GM19324 (cell line): Measurements from ENCODE around the gene ARHGAP15.

Experiments
- ATAC-seq: cut with Tn5 transposase; IDR thresholded peaks from one replicate; pipeline ENCODE4 v1.9.1; 2021; ENCODE audit warnings: mild to moderate bottlenecking, moderate library complexity; ENCODE audit not compliant: unreplicated experiment, low FRiP score

The ARHGAP15 gene

DNA sequence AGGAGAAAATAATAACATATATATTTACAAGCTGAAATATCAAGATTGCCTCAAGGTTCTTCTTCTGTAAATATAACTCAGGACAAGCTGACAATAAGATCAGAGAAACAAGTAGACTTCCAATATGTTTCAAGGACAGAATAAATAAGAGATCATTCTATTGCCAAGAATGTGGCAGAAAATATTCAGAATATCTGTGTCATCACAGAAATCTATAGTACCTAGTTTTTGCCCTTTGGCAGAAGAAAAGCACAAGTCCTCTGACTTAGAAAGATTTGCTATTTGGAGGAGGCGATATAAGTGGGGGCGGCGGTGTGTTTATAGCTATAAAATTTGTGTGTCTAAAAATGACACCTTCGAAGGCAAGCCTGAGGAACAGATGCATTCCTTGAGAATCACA lies 34.3 kb downstream of the ARHGAP15 start:
- ATAC-seq, result no peak

DNA sequence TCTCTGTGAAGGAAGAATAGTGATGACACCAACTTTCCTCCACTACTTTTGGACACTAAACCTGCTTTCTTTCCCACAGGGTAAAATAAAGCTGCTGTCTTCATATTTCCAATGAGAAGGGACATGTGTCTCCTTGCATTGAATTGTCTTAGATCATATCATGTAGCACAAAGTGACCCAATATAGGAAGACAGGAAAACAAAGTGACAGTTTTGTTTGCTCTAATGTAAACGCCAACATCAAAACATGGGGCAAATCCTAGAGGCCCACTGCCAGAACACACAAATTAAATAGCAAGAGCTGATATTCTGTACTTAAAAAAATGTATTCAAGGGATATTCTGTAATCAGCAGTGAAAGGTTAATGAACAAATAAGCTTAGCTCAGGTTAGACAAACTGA lies 36.1 kb downstream of the ARHGAP15 start:
- no peak for ATAC-seq

DNA sequence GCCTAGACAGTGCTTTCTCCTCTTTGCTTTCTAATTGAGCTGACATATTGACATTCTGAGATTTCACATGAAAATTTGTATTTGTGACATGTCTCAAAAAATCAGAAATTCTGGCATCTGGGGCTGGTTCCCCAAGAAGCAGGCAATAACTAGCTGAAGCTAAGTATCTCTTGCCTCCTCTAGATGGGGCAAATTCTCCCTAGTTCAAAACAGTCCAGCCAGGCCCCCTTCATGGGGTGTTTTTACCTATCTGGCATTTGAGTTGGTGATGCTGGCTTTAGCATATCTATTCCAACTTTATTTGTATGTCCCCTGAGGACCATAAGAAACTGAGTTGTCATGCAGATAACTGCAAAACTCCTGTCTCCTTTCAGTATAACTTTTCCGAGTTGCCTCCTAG lies 39.9 kb downstream of the ARHGAP15 start:
- ATAC-seq, result no peak

DNA sequence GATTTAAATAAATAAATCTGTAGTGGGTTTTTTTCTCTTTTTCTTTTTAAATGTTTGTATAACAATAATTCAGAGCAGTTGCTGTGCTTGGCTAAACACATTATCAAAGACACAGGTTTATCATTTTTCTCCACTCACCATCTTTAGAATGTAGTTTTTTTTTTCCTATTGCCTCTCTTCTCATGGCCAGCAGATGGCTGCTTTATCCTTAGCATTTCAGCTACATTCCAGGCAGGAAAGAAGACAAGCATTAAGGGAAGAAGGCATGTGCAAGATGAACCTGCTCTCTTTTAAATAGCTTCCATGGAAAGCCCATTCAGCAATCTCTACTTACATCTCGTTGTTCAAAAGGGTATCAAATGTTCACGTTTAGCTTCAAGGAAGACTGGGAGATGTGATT lies 42.6 kb downstream of the ARHGAP15 start:
- ATAC-seq, result no peak

DNA sequence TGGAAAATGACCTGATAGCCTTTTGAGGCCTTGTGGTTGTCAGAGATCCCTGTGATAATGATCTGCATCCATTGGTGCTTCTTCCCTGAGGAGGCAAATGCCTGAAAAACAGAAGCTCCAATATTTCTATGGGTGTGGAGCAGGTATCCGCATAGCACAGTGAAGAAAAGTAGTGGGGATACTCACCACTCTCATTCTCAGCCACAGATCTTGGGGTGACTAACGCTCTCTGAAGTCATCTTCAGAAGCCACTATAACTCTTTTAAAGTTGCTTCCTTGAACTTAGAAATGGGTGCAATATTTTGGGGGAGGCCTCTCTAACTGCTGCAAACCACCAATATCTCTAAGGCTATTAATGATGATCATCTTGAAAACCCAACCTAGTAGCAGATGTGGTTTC lies 46.2 kb downstream of the ARHGAP15 start:
- ATAC-seq, result no peak

DNA sequence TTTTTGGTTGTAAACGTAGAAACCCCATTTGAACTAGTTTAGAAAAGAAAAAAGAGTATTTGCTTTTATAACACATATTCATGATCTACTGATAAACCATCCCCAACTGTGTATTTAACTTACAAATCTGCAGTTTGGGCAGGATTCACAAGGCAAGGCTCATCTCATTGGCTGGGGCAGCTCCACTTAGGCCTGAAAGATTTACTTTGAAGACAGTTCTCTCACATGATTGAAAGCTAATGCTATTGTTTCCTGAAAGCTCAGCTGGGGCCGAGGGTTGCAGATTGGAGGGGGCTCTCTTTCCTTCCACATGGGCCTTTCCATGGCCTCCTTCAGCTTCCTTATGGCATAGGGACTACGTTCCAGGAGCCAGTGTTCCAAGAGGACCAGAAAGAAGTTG lies 47.4 kb downstream of the ARHGAP15 start:
- ATAC-seq, result peak; percentile 37

DNA sequence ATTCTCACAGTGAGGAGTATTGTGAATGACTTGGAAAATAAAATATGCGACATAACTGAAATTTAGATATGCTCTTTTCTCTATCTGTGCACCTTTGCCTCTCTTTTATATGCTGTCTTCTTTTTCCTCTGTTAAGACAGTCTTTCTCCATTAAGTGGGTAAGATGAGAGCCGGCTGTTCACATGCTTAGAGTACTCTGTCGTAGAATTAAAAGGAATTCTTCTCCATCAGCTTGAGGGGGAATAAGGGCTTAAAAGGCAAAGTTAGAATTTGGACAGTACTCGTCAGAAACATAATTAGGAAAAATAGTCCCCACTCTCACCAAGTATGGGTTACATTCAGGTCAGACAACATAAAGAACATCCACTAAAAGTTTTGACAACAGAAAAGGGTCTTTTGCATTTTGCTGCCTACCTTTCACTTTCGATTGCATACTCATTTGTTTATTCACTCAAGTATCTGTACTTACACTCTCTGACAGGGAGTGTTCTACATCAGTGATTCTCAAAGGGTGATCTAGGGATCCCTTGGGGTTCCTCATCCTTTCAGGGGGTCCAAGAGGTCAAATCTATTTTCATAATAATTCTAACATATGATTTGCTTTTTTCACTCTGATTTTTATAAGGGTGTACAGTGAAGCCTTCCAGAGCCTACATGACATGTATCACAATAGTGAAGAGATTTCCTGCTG lies 48.0 kb downstream of the ARHGAP15 start:
- peak; percentile 97 for ATAC-seq

DNA sequence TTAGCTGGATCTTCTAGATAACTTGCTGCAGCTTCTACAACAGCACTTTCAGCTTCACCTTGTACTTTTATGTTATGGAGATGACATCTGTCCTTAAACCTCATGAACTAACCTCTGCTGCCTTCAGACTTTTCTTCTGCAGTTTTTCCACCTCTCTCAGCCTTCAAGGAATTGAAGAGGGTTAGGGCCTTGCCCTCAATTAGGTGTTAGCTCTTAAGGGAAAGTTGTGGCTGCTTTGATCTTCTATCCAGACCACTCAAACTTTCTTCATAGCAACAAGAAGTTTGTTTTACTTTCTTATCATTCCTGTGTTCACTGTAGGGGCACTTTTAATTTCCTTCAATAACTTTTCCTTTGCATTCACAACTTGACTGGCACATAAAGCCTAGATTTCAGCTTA lies 52.3 kb downstream of the ARHGAP15 start:
- no peak for ATAC-seq

DNA sequence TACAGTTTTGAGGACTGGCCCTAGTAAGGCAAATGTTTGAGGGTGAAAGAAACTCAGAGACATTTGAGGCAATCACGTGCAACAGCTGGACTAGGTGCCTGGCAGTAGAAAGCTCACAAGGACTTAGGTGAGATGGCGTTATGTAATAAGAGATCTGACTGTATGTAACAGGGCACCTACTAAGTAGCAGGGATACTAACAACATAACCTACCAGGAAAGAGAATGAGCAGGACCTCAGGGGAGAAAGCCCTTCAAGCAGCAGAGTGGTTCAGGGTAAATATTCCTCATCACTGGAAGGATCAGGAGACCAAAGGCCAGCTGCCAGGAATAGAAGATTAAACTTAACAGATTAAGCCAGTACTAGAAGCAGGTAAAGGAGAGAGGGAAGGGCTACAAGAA lies 53.4 kb downstream of the ARHGAP15 start:
- no peak for ATAC-seq

DNA sequence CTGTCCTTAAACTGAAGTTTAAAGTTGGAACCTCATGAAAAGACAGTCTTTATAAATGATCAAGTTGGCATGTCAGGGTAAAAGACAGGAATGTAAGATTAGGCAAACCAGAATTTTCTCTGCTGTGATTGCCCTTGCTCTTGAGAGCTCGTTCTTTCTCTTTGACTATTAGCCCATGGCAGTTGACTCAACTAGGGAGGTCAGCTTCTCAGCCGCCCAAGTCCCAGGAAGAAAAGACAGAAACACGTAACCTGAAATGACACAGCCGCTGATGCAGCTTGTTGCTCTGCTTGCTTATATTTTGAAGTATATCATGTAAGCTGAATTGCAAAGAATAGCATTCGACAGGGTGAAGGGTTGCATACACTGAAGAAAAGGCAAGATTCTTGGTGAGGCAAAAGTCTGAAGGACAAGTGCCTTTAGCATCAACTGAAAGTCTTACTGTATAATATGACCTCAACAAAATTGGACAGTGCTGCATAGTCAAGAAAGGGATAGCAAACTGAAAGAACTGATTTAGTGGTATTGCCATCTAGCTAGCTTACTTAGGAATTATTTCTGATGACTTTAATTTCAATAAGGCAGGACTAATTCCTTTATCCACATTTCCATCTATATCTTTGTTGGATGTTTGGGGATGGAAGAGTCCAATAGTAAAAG lies 54.7 kb downstream of the ARHGAP15 start:
- ATAC-seq, result no peak

DNA sequence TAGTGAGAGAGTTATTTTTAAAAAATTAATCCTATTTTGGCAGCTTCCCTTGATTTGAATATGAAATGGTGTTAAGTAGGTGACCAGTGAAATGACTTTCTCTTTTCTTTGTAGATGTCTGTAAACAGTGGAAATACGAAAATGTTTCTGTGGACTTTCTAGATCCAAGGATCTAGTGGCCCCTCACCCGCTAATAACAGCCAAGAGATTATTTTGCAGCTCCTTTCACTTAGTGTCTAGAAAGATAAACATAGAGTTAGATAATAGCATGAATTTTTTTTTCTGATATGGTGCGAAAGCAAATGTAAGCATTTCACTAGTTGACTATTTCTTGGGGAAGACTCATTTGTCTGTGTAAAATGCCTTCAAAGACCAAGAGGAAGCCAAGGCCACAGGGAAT lies 57.7 kb downstream of the ARHGAP15 start:
- no peak for ATAC-seq

DNA sequence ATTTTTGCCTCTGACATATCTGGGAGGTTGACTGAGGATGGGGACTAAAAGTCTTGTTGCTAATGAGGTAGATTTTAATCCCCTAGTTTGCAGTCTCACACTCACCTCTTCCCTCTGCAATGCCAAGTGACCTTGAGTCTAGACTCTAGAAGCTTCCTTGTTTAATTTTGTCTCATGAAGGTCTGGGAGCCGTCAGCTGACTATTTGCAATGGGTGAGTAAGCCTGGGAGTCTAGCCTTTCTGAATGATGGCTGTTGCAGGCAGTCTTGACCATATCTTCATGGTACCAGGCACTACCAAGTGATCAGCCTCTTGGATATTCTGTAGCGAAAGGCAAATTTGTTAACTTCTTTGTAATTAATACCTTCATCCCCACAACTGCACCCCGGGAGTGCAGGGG lies 61.2 kb downstream of the ARHGAP15 start:
- ATAC-seq, result no peak

DNA sequence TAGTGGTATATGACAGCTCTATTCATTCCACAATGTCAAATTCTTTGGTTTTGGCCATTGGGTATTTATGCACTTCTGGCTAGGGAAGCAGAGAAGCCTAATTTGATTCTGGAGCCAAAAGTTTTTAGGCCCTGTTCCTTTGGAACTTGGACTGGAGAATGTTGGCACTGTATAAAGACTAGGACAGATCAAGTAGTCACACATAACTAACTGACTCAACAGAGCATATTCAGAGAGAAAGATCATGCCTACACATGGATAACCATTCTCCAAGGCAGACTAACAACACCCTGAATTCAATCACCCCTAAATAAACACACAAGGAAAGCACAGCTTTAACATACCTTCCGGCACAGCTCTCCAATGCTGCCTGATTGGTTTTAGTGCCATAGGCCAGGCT lies 62.9 kb downstream of the ARHGAP15 start:
- no peak for ATAC-seq

DNA sequence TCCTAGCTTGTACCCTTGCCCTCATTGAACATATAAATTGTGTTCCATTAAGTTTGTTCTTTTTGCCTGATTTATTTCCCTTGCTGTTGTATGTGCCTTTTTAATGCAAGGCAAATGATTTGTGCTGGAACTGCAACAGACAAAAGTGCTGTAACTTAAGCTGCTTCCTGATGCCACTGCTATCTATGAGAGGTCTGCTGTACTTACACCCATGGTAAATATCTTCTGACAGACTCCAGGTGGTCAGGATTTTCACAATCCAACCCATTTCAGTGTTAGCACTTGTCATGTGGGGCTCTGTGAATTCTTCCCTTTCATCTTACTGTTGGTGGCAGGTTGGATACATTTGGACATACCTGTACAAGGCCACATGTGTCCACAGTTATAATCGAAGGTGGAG lies 63.5 kb downstream of the ARHGAP15 start:
- ATAC-seq, result no peak

DNA sequence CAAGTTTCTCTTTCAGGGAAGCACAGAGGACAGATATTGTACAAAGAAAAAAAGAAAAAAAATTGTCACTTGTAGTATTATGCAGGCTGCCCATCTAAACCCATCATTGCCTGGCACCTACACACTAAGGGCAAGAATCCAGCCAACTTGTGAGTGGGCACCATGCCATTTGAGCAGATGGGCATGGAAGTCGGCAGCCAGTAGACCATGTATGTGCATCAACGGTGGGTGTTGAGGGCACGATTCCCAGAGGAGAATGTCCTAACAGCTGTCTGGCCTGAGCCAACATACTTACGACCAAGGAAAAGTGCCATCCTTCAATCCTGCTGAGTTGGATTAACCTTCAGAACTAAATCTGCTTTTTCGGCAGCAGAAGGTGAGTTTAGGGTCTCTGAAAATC lies 63.9 kb downstream of the ARHGAP15 start:
- ATAC-seq, result no peak

DNA sequence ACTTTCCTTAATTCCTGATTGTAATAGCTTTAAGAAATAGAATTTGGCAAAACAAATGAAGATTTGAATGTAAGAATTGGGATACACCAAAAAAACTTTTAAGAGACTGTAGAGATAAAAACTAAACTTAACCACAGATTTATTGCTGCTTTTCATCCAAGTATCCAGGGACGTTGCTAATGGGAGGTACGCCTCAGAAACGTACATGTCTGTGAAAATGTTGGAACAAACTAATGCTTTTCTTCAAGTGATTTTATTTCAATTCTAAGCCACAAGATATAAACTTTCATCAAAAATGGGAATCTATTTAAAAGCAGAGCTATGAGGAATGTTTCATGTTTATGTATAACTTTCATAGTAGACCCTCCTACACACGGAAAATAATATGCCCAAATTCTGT lies 66.3 kb downstream of the ARHGAP15 start:
- no peak for ATAC-seq

DNA sequence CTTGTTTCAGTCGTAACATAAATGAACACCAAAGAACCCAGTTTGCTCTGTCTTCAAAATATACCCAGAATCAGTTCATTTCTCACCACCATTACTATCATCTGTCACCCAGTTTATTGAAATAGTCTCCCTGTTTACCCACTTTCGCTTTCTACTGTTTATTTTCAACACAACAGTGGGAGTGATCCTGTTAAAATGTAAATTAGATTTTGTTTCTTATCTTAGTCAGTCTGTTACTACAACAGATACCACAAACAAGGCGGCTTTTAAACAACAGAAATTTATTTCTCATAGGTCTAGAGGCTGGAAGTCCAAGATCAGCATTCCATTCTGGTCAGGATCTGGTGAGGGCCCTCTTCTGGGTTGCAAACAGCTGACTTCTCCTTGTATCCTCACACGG lies 74.8 kb downstream of the ARHGAP15 start:
- ATAC-seq, result no peak

DNA sequence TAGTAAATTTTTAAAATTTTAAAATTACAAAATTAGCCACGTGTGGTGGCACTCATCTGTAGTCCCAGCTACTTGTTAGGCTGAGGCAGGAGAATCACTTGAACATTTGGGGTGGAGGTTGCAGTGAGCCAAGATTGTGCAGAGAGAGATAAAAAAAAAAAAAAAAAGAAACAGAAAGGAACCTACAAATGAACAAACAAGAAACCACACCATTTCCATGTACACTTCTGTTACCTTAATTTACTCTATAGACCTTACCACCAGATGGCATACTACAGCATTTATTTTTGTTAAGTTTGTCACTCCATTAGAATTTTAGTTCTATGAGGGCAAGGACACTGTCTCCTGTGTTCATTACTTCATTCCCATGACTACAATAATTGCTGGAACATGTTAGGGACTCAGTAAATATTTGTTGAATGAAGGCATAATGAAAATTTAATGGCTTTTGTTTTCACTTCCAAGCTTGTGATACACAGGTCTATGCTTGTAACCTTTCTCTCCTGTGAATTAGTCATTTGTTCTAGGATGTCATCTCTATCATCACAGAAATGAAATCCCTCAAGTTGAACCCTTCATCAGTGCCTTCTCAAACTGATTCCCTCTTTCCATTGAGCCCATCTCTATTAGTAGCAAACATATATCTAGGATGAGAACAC lies 76.0 kb downstream of the ARHGAP15 start:
- peak; percentile 67 for ATAC-seq

DNA sequence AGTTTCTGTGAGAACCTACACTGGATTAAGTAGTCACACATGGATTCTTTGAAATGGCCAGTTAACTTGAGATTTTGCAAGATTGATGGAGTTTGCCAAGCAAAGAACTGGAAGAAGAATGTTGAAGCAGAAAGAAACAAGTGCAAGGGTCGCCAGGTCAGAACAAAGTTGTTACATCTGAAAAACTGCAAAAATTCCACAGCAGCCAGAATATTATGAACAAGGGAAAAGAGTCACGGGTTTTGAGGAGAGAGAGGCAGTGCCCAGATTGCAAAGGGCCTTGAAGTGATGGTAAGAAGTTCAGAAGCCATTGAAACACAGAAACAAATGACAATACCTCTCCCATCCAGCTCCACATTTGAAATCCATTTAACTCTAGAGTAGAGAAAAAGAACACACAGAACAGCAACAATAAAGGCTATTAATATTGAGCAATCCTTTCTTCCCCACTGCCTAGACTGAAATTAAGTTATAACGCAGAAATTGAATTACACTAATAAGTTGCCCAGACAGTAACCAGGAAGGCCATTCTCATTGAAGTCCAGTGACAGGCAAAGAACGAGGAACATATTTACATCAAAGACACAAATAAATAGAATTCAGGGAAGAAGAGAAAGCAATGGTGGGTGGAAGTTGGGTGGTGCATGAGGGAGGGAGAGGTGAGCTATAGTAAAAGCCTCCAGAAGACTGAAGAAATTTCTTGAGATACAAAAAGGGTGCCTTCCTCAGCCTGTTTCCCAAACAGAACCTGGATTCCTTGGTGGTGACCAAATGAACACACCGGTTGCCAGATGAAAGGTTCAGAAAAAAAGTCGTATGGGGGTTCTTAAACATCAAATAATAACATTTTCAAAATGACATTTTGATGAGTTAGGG lies 80.6 kb downstream of the ARHGAP15 start:
- no peak for ATAC-seq

DNA sequence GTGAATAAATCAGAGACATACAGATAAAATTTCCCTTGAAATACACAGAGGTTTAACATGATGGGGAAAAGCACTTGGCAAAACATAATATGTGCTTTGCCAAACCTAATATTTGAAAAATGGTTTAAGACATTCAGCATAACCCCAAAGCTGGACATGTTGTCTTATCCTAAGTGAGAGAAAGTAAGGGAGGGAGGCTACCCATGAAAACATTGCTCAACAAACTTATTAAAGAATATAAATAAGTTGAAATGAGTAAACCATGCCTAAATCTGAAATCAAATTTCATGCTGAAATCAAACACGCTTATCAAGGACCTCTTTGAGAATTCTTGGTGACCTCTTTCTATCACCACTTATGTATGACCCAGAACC lies 81.2 kb downstream of the ARHGAP15 start:
- ATAC-seq, result no peak

DNA sequence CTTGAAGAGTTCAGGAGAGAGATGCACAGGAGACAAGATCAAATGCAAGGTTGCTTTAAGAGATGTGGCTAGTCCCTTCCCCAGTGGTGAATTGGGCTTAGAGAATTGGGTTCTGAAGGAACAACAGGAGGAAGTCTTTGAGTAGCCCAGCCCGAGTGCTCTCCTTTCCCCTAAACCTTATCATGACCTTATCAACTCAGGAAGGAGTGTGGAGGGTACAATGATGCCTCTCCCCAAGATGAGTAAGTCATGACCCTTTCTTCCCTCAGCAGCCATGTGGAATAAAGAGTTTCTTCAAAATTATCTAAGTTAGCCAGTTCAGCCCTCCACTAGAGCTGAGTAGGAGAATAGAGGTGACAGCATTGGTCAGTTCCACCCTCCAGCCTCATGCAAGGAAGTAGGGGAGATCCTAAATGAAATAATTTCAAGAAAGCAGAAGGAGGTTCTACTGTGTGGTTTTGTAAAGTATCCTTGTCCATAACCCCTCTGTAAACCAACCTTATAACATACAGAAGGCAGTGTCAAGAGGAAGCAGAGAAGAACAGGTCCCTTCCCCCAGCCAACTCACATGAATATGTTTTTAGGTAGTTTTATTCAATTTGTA lies 88.4 kb downstream of the ARHGAP15 start:
- ATAC-seq, result no peak
